GM19438 (cell line): ENCODE measurements around the gene GAPT.
A peak's percentile ranks its signal among the peaks of the same experiment; 100 is the strongest.

Experiments
- ATAC-seq: cut with Tn5 transposase; IDR thresholded peaks from one replicate; pipeline ENCODE4 v1.9.1; 2021; ENCODE audit warnings: low read depth; ENCODE audit not compliant: unreplicated experiment

Gene GAPT

GRCh38 chr5:58491216-58491892, at the start of gene GAPT:
TSS of gene GAPT (plus strand) at chr5:58491435. CDS start at chr5:58494537, 3,102 bp downstream.
- ATAC-seq, result peak; percentile 90

- ATAC-seq, result no peak
Observed at GRCh38 chr5:58444805-58445204, 46.4 kb upstream of the GAPT start.

- no peak for ATAC-seq
Observed at GRCh38 chr5:58446024-58446423, 45.2 kb upstream of the GAPT start.

GRCh38 chr5:58447226-58447625, 44.0 kb upstream of the GAPT start:
- ATAC-seq, result no peak

- no peak for ATAC-seq
Observed at GRCh38 chr5:58450018-58450417, 41.2 kb upstream of the GAPT start.

GRCh38 chr5:58450811-58451629, 40.2 kb upstream of the GAPT start:
- ATAC-seq, result no peak

GRCh38 chr5:58451732-58452565, 39.3 kb upstream of the GAPT start:
- ATAC-seq, result no peak

GRCh38 chr5:58452566-58453258, 38.5 kb upstream of the GAPT start:
- no peak for ATAC-seq

GRCh38 chr5:58453306-58453705, 37.9 kb upstream of the GAPT start:
- no peak for ATAC-seq

GRCh38 chr5:58454025-58454424, 37.2 kb upstream of the GAPT start:
- ATAC-seq, result no peak

GRCh38 chr5:58455066-58455465, 36.2 kb upstream of the GAPT start:
- ATAC-seq, result no peak

- no peak for ATAC-seq
Observed at GRCh38 chr5:58455480-58455879, 35.8 kb upstream of the GAPT start.

- ATAC-seq, result no peak
Observed at GRCh38 chr5:58456026-58456425, 35.2 kb upstream of the GAPT start.

GRCh38 chr5:58456486-58456885, 34.7 kb upstream of the GAPT start:
- no peak for ATAC-seq

GRCh38 chr5:58457050-58457449, 34.2 kb upstream of the GAPT start:
- ATAC-seq, result no peak

GRCh38 chr5:58458141-58458742, 33.0 kb upstream of the GAPT start:
- ATAC-seq, result no peak

GRCh38 chr5:58458743-58459145, 32.5 kb upstream of the GAPT start:
- no peak for ATAC-seq

GRCh38 chr5:58459146-58460001, 31.9 kb upstream of the GAPT start:
- ATAC-seq, result no peak

- peak; percentile 73 for ATAC-seq
Observed at GRCh38 chr5:58460002-58460731, 31.1 kb upstream of the GAPT start, which contains the start of gene PLK2. TSS of gene PLK2 (minus strand) at chr5:58460086. CDS start at chr5:58459959, 127 bp downstream.
